ENCODE measurements around the gene TPM2.

Gene TPM2

GRCh38 chr9:35682520-35683315, 7.0 kb downstream of the TPM2 start:
- DNase-seq (ENCODE audit: low read depth, low spot score): no peak
- no peak overlapping the region for H3K4me3 ChIP-seq (ENCODE audit: low read length)

- no peak overlapping the region for H3K4me3 ChIP-seq (ENCODE audit: low read length)
- DNase-seq (ENCODE audit: low read depth, low spot score): no peak
Observed at GRCh38 chr9:35682051-35682450, 7.7 kb downstream of the TPM2 start.

DNA sequence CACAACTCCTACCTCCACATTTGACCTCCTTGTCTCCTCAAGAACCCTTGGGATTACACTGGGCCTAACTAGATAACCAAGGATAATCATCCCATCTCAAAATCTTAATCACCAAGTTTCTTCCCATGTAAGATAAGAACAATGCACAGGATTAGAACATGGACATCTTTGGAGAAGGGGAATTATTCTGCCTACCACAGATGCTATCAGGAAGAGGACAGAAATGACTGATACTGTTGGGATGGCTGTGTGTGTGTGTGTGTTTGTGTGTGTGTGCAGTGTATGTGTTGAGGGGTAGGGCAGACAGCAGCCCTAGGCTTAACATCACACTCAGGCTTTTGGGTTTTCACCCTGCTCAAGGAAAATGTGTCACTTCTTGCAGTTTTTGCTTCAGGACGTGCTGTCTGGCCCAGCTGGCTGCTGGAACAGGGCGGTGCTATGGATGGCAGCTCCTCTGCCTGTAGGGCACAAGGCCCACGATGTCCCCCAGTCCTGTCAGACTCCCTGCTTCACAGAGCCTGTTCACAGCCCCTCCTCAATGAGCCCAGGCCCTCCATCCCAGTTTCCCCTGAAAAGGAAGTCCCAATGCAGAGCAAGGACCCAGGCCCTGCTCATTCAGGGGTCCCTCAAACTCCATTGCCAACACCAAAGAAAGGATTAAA, 8.3 kb downstream of the TPM2 start:
- DNase-seq (ENCODE audit: low read depth, low spot score): no peak

GRCh38 chr9:35680331-35681105, 9.2 kb downstream of the TPM2 start:
- no peak overlapping the region for H3K4me3 ChIP-seq (ENCODE audit: low read length)
- DNase-seq (ENCODE audit: low read depth, low spot score): no peak

More for the DNA sequence above, 8.3 kb downstream of the TPM2 start:
- H3K4me3 ChIP-seq (ENCODE audit: low read length): no peak overlapping the region

DNA sequence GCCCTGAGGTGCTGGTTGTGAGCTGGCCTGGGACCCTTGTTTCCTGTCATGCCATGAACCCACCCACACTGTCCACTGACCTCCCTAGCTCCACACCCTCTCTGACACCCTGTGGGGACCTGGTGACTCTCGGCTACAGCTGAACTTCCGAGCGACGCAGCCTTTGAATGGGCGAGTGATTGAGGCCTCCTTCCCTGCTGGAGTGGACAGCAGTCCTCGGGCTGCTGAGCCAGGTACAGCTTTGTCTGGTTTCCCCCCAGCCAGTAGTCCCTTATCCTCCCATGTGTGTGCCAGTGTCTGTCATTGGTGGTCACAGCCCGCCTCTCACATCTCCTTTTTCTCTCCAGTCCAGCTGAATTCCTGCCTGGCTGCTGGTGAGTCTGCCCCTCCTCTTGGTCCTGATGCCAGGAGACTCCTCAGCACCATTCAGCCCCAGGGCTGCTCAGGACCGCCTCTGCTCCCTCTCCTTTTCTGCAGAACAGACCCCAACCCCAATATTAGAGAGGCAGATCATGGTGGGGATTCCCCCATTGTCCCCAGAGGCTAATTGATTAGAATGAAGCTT, 9.9 kb downstream of the TPM2 start:
- H3K4me3 ChIP-seq (ENCODE audit: low read length): no peak overlapping the region
- DNase-seq (ENCODE audit: low read depth, low spot score): no peak

DNA sequence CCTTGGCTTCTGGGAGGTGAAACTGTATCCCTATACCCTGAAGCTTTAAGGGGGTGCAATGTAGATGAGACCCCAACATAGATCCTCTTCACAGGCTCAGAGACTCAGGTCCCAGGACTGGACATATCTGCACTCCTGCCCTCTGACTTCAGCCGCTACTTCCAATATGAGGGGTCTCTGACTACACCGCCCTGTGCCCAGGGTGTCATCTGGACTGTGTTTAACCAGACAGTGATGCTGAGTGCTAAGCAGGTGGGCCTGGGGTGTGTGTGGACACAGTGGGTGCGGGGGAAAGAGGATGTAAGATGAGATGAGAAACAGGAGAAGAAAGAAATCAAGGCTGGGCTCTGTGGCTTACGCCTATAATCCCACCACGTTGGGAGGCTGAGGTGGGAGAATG, 10.6 kb downstream of the TPM2 start:
- H3K4me3 ChIP-seq (ENCODE audit: low read length): no peak overlapping the region
- DNase-seq (ENCODE audit: low read depth, low spot score): no peak

DNA sequence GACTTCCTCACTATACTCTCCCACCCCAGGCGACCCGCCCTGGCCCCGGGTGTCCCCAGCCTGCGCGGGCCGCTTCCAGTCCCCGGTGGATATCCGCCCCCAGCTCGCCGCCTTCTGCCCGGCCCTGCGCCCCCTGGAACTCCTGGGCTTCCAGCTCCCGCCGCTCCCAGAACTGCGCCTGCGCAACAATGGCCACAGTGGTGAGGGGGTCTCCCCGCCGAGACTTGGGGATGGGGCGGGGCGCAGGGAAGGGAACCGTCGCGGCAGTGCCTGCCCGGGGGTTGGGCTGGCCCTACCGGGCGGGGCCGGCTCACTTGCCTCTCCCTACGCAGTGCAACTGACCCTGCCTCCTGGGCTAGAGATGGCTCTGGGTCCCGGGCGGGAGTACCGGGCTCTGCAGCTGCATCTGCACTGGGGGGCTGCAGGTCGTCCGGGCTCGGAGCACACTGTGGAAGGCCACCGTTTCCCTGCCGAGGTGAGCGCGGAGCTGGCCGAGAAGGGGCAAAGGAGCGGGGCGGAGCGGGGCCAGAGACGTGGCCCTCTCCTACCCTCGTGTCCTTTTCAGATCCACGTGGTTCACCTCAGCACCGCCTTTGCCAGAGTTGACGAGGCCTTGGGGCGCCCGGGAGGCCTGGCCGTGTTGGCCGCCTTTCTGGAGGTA, 13.9 kb downstream of the TPM2 start:
- H3K4me3 ChIP-seq (ENCODE audit: low read length): no peak overlapping the region
- no peak for DNase-seq (ENCODE audit: low read depth, low spot score)

DNA sequence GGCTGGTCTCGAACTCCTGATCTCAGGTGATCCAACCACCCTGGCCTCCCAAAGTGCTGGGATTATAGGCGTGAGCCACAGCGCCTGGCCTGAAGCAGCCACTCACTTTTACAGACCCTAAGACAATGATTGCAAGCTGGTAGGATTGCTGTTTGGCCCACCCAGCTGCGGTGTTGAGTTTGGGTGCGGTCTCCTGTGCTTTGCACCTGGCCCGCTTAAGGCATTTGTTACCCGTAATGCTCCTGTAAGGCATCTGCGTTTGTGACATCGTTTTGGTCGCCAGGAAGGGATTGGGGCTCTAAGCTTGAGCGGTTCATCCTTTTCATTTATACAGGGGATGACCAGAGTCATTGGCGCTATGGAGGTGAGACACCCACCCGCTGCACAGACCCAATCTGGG, 14.5 kb downstream of the TPM2 start:
- DNase-seq (ENCODE audit: low read depth, low spot score): no peak
- H3K4me3 ChIP-seq (ENCODE audit: low read length): no peak overlapping the region

- H3K4me3 ChIP-seq (ENCODE audit: low read length): no peak overlapping the region
- no peak for DNase-seq (ENCODE audit: low read depth, low spot score)
Observed at GRCh38 chr9:35674025-35674361, 15.7 kb downstream of the TPM2 start.

GRCh38 chr9:35673132-35674024, 16.3 kb downstream of the TPM2 start, which contains the start of gene CA9:
Gene CA9 (plus strand): TSS chr9:35673928. CDS start chr9:35673960, 32 bp downstream.
- H3K4me3 ChIP-seq (ENCODE audit: low read length): no peak within 1 kb of the TSS
- DNase-seq (ENCODE audit: low read depth, low spot score): no peak

DNA sequence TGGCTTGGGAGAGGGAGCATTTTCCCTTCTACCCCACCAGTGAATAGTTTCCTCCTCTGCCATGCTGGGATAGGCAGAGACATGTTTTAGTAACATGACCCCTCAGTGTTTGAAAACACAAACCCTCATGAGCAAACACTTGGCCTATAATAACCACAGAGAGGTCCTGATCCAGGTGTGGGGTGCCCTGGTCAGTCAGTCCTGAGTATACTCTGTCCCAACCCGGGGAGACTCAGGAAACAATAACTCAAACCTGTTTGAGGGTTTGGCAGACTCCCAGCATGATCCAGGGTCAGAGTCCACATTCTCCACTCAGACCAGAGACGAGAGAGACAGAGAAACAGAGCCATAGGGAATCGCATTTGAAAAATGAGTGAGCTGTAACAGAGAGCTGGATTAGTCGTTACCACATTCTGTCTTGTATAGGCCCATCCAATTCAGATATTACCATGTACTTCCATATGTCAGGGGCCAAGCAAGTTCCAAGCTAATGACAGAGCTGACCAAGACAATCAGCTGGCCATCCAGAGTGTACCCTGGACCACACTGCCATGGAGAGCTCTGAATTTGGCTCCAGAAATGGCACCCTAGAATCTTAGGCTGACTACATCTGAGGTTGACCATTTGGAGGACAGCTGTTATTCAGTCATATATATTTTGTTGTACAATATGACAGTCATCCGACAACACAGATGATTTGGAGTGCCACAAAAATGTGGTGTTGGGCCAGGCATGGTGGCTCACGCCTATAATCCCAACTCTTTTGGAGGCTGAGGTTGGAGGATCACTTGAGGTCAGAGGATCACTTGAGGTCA, 20.2 kb downstream of the TPM2 start:
- DNase-seq (ENCODE audit: low read depth, low spot score): no peak
- H3K4me3 ChIP-seq (ENCODE audit: low read length): no peak overlapping the region

- no peak overlapping the region for H3K4me3 ChIP-seq (ENCODE audit: low read length)
- DNase-seq (ENCODE audit: low read depth, low spot score): no peak
Observed at GRCh38 chr9:35667939-35668338, 21.8 kb downstream of the TPM2 start.

DNA sequence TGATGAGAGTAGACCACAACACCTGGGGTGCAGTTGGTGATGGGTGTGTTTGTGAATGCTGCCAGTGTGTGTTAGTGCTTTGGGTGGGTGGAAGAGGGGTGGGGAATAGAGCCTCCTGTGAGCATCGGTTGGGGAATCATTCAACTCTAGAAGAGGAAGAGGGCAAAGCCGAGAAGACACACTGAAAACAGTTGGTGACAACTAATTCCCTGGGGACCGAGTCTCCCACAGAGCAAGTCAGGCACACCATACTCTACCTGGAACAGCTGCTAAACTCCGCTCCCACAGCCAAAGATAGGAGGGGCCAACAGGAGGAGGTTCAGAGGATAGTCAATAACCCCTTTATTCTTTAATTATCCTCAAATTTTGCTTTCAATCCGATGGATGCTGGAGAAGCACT, 23.2 kb downstream of the TPM2 start:
- no peak overlapping the region for H3K4me3 ChIP-seq (ENCODE audit: low read length)
- DNase-seq (ENCODE audit: low read depth, low spot score): no peak

DNA sequence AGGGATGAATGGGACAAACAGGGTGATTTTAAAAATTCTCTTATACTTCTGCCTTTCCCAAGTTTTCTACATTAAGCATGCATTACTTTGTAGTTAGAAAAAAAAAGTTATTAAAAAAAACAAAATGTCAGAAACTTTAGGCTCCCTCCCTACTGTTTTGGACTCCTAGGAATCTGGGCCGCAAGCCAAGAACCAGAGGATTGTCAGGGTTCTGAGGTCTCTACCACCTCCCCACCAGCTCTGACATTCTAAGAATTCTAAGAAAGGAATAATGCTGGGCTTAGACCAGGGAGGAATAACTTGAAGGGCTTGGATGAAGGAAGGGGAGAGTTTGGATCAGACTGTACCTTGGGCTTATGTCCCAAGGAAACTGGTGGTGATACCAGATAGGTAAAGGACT, 23.7 kb downstream of the TPM2 start:
- DNase-seq (ENCODE audit: low read depth, low spot score): no peak
- H3K4me3 ChIP-seq (ENCODE audit: low read length): peak overlapping the region; percentile 59

DNA sequence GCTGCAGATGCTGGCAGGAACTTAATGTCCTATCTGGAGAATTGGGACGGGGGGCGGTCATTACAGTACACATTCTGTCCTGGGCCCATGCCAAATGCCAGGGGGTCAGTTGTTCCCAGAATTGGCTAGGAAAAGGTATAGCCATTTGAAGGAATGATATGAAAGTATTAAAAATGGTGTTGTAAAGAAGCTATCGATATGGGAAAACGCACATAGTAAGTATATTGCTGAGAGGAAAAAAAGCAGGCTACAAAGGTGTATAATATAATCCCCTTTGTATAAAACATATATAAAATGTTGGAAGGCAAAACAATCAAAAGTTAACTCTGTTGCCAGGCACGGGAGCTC, 24.3 kb downstream of the TPM2 start:
- peak overlapping the region; percentile 59 for H3K4me3 ChIP-seq (ENCODE audit: low read length)
- no peak for DNase-seq (ENCODE audit: low read depth, low spot score)

DNA sequence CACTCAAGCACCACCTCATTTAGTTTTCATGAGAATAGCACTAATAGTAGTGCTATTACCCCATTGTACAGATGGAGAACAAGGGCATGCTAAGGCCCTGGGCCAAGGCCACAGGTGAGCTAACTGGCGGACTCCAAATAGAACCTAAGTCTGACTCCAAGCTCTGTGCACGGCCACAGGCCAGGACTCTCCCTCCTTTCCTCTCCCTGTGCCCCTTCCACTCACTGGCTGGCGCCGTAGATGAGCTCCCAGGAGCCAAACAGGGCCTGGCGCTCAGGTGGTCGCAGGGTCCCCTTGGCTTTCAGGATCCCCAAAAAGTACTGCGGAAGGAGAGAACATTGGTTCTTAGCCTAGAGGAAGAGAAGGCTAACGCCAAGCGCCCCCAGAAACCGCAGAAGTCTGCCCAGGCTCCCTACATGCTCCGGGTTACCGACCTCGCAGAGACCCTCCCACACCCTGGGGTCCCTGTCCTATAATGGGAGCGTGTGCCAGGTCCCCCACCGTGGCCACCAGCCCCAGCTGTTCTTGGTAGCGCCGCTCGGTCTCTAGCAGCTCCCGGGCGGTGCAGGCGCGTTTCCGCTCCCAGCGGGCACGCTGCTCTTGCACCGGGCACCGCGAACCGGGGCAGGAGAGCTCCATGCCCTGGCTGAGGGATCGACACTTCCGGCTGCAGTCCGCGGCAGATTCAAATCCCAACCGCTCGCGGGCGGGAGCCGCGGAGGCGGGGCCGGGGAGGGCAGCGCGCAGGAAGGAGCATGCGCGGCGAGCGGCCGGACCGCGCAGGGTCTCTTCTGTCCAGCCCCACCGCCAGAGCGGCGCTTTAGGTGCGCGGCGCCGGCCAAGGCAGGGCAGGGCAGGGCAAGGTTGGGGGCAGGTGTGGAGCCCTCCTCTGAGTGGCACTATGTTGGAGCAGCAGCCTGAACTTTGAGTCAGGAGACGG, 24.9 kb downstream of the TPM2 start, which contains the start of gene ARHGEF39:
Gene ARHGEF39 (minus strand): TSS at position 665 of the 940 bp plus-strand sequence. CDS start 26 bp downstream, at position 639.
- DNase-seq (ENCODE audit: low read depth, low spot score): peak; percentile 68
- peak within 1 kb of the TSS; percentile 59 for H3K4me3 ChIP-seq (ENCODE audit: low read length)

All from Jurkat, Clone E6-1 (cell line).